Thyroid gland (tissue), 4 donors: ENCODE data around the gene NTNG1. TPM values are rescaled to one million over a fixed set of nuclear protein-coding genes. Genes with fewer than 3 reads are reported as not detected.

Source experiments
- DNase-seq, 2 donors: peaks; one replicate each; pipeline ENCODE4 v3.0.0-alpha.2; 2019
- H3K27ac ChIP-seq, 3 donors: fragments of 200-600 bp; sonication (generic); 1 replicate in 2 of 3; 2 replicates in 1 of 3; pipeline ENCODE4 v1.5.1; 2016 to 2019; ENCODE audit warnings: mild to moderate bottlenecking in 1 of 3, moderate library complexity in 1 of 3
- H3K27me3 ChIP-seq: fragments of 200-600 bp; sonication (generic); one replicate; pipeline ENCODE4 v1.5.1; 2019
- H3K36me3 ChIP-seq, 2 donors: fragments of 200-600 bp; sonication (generic); one replicate each; pipeline ENCODE4 v1.5.1; 2016 to 2019
- H3K4me1 ChIP-seq, 2 donors: fragments of 200-600 bp; sonication (generic); one replicate each; pipeline ENCODE4 v1.5.1; 2017 to 2019
- H3K4me3 ChIP-seq, 3 donors: fragments of 200-600 bp; sonication (generic); replicated peaks in 1 of 3; 1 replicate in 2 of 3; 2 replicates in 1 of 3; pipeline ENCODE4 v1.5.1; 2016; ENCODE audit warnings: mild to moderate bottlenecking in 1 of 3
- H3K9me3 ChIP-seq: fragments of 200-600 bp; sonication (generic); one replicate; pipeline ENCODE4 v1.5.1; 2017
- CTCF ChIP-seq, 6 experiments: fragments of 200-600 bp in 3 of 6; fragments of 450-650 bp in 3 of 6; sonication (generic) in 3 of 6; IDR thresholded peaks; one replicate each; pipeline ENCODE4 v1.5.1; 2016 to 2019; ENCODE audit warnings: antibody characterized with exemption in 6 of 6, mild to moderate bottlenecking in 2 of 6, inconsistent platforms in 1 of 6, moderate library complexity in 1 of 6
- POLR2A ChIP-seq, 2 donors: fragments of 450-650 bp; IDR thresholded peaks; one replicate each; pipeline ENCODE4 v1.6.1; 2017; ENCODE audit warnings: antibody characterized with exemption in 2 of 2, mild to moderate bottlenecking in 2 of 2, moderate library complexity in 1 of 2
- WGBS, 2 donors: methylation state at CpG; one replicate each; pipeline ENCODE4 v1.1.5; 2017; 5-methylcytosine and 5-hydroxymethylcytosine counted together
- intact Hi-C: fragments of 100-400 bp; cut with DNase I; formaldehyde crosslinking; loops from one replicate; pipeline ENCODE4 v1.15.1; 2023
- total RNA-seq, 4 donors: library from RNA; depleted of rRNA; stranded (reverse); fragments of >200 nt; gene quantifications; one replicate each; pipeline ENCODE4 v1.2.3, GENCODE V29; 2016

NTNG1 gene
- total RNA-seq, 4 donors from 2014 or later = 0.33 to 0.56 (median 0.54) TPM; not detected in 1

GRCh38 chr1:107327446-107327845 lies 186.6 kb downstream of the NTNG1 start:
- H3K36me3 ChIP-seq = no peaks in the 10 kb centered on the region
- WGBS, 2 donors = 86 to 89% methylated on average over 1 of the region's 1 CpG
- H3K4me1 ChIP-seq = no peaks in the 10 kb centered on the region
- no peaks in the 10 kb centered on the region for H3K27me3 ChIP-seq
- no peaks in the 10 kb centered on the region for H3K9me3 ChIP-seq
- TF ChIP-seq POLR2A (IDR thresholded peaks at IDR 0.05) (no peak), CTCF (IDR thresholded peaks at IDR 0.05) (no peak)
- DNase-seq = no peak
- intact Hi-C loops = no loop called here
- H3K27ac ChIP-seq = no peak overlapping the region
- no peak overlapping the region for H3K4me3 ChIP-seq

- TF ChIP-seq POLR2A (IDR thresholded peaks at IDR 0.05) = no peak
- TF ChIP-seq CTCF (IDR thresholded peaks at IDR 0.05) = no peak
- WGBS, 2 donors = 89 to 90% methylated on average over 5 of the region's 5 CpGs
- intact Hi-C loops = no loop called here
Observed at GRCh38 chr1:107328087-107328486, 187.2 kb downstream of the NTNG1 start.

GRCh38 chr1:107339775-107340174 lies 198.9 kb downstream of the NTNG1 start:
- no peaks in the 10 kb centered on the region for H3K4me1 ChIP-seq
- DNase-seq = no peak
- H3K9me3 ChIP-seq = no peaks in the 10 kb centered on the region
- no peaks in the 10 kb centered on the region for H3K36me3 ChIP-seq
- no peaks in the 10 kb centered on the region for H3K27me3 ChIP-seq
- no peak for TF ChIP-seq CTCF (IDR thresholded peaks at IDR 0.05)
- TF ChIP-seq POLR2A (IDR thresholded peaks at IDR 0.05) = no peak
- no peak overlapping the region for H3K27ac ChIP-seq
- intact Hi-C loops = no loop called here
- H3K4me3 ChIP-seq = no peak overlapping the region
- 86 to 88% methylated on average over 3 of the region's 3 CpGs for WGBS, 2 donors

More at GRCh38 chr1:107328087-107328486, 187.2 kb downstream of the NTNG1 start:
- H3K27me3 ChIP-seq = no peaks in the 10 kb centered on the region
- no peak overlapping the region for H3K27ac ChIP-seq
- no peak overlapping the region for H3K4me3 ChIP-seq
- H3K4me1 ChIP-seq = no peaks in the 10 kb centered on the region
- no peaks in the 10 kb centered on the region for H3K36me3 ChIP-seq
- H3K9me3 ChIP-seq = no peaks in the 10 kb centered on the region
- no peak for DNase-seq

GRCh38 chr1:107342316-107342715 lies 201.5 kb downstream of the NTNG1 start:
- no peak for DNase-seq
- H3K36me3 ChIP-seq = no peaks in the 10 kb centered on the region

GRCh38 chr1:107342768-107343167 lies 201.9 kb downstream of the NTNG1 start:
- H3K4me1 ChIP-seq = no peaks in the 10 kb centered on the region
- no peaks in the 10 kb centered on the region for H3K27me3 ChIP-seq
- H3K36me3 ChIP-seq = no peaks in the 10 kb centered on the region
- intact Hi-C loops = no loop called here
- DNase-seq = no peak
- 70 to 96% methylated on average over 2 of the region's 2 CpGs for WGBS, 2 donors
- no peak overlapping the region for H3K4me3 ChIP-seq
- no peaks in the 10 kb centered on the region for H3K9me3 ChIP-seq
- no peak for TF ChIP-seq CTCF (IDR thresholded peaks at IDR 0.05)
- TF ChIP-seq POLR2A (IDR thresholded peaks at IDR 0.05) = no peak
- no peak overlapping the region for H3K27ac ChIP-seq

More at GRCh38 chr1:107342316-107342715, 201.5 kb downstream of the NTNG1 start:
- no peak overlapping the region for H3K4me3 ChIP-seq
- H3K4me1 ChIP-seq = no peaks in the 10 kb centered on the region
- H3K9me3 ChIP-seq = no peaks in the 10 kb centered on the region
- H3K27ac ChIP-seq = no peak overlapping the region
- H3K27me3 ChIP-seq = no peaks in the 10 kb centered on the region
- TF ChIP-seq POLR2A (IDR thresholded peaks at IDR 0.05) (no peak), CTCF (IDR thresholded peaks at IDR 0.05) (no peak)
- intact Hi-C loops = no loop called here
